Body of pancreas (tissue), 4 donors: ENCODE measurements around the gene C19orf81.

Source experiments
- CTCF ChIP-seq, 7 experiments: fragments of 450-650 bp in 4 of 7; fragments of 200-600 bp in 3 of 7; sonication (generic) in 3 of 7; IDR thresholded peaks; one replicate each; pipeline ENCODE4 v1.5.1; 2016 to 2019; ENCODE audit warnings: antibody characterized with exemption in 7 of 7
- POLR2A ChIP-seq, 3 donors: fragments of 450-650 bp; IDR thresholded peaks; one replicate each; pipeline ENCODE4 v1.6.1; 2016; ENCODE audit warnings: antibody characterized with exemption in 3 of 3, mild to moderate bottlenecking in 2 of 3

GRCh38 chr19:50701367-50701985 is 52.2 kb downstream of the C19orf81 start:
- TF ChIP-seq CTCF (IDR thresholded peaks at IDR 0.05) (no peak), POLR2A (IDR thresholded peaks at IDR 0.05) (no peak)
